Parathyroid adenoma (tissue), 2 donors: ENCODE measurements around the gene FAXC.

Source experiments
- H2AFZ ChIP-seq: fragments of 300-600 bp; sonication (generic); one replicate; pipeline ENCODE4 v1.7.0; 2017; ENCODE audit warnings: antibody characterized with exemption, mild to moderate bottlenecking
- H3K27ac ChIP-seq: fragments of 300-600 bp; sonication (generic); one replicate; pipeline ENCODE4 v1.7.0; 2017
- H3K27me3 ChIP-seq: fragments of 300-600 bp; sonication (generic); one replicate; pipeline ENCODE4 v1.7.0; 2017; ENCODE audit warnings: low read length; ENCODE audit not compliant: control insufficient read depth, insufficient read depth
- H3K36me3 ChIP-seq: fragments of 300-600 bp; sonication (generic); one replicate; pipeline ENCODE4 v1.7.0; 2017; ENCODE audit warnings: low read length; ENCODE audit not compliant: control insufficient read depth, insufficient read depth
- H3K4me1 ChIP-seq: fragments of 300-600 bp; sonication (generic); one replicate; pipeline ENCODE4 v1.7.0; 2017; ENCODE audit warnings: control low read depth
- H3K4me2 ChIP-seq: fragments of 300-600 bp; sonication (generic); one replicate; pipeline ENCODE4 v1.7.0; 2017; ENCODE audit warnings: low read length
- H3K4me3 ChIP-seq: fragments of 300-600 bp; sonication (generic); one replicate; pipeline ENCODE4 v1.7.0; 2017; ENCODE audit warnings: low read depth, low read length
- H3K79me2 ChIP-seq: fragments of 300-600 bp; sonication (generic); one replicate; pipeline ENCODE4 v1.7.0; 2017; ENCODE audit warnings: control low read depth
- H3K9ac ChIP-seq: fragments of 300-600 bp; sonication (generic); one replicate; pipeline ENCODE4 v1.7.0; 2017; ENCODE audit warnings: mild to moderate bottlenecking
- H3K9me3 ChIP-seq: fragments of 300-600 bp; sonication (generic); one replicate; pipeline ENCODE4 v1.7.0; 2017; ENCODE audit warnings: low read length; ENCODE audit not compliant: control insufficient read depth
- CTCF ChIP-seq: fragments of 300-600 bp; sonication (generic); IDR thresholded peaks from one replicate; pipeline ENCODE4 v1.7.0; 2017; ENCODE audit warnings: antibody characterized with exemption, mild to moderate bottlenecking
- donor health status: primary hyperparathyroidism.

The FAXC gene

GRCh38 chr6:99236010-99236409 is 113.5 kb downstream of the FAXC start:
- Histone ChIP-seq H2AFZ (no peak overlapping the region), H3K9me3 (no peaks in the 10 kb centered on the region), H3K4me3 (no peak overlapping the region), H3K4me2 (no peak overlapping the region), H3K9ac (no peak overlapping the region), H3K79me2 (no peaks in the 10 kb centered on the region), H3K27me3 (no peaks in the 10 kb centered on the region), H3K36me3 (no peaks in the 10 kb centered on the region), H3K27ac (no peak overlapping the region), H3K4me1 (no peaks in the 10 kb centered on the region)
- no peak for TF ChIP-seq CTCF

GRCh38 chr6:99233219-99233618 is 116.3 kb downstream of the FAXC start:
- Histone ChIP-seq H3K9ac (no peak overlapping the region), H3K4me3 (no peak overlapping the region), H3K27ac (no peak overlapping the region), H3K27me3 (no peaks in the 10 kb centered on the region), H3K9me3 (no peaks in the 10 kb centered on the region), H3K4me1 (no peaks in the 10 kb centered on the region), H3K36me3 (no peaks in the 10 kb centered on the region), H2AFZ (no peak overlapping the region), H3K4me2 (no peak overlapping the region), H3K79me2 (no peaks in the 10 kb centered on the region)
- TF ChIP-seq CTCF, result no peak

GRCh38 chr6:99232056-99232455 is 117.4 kb downstream of the FAXC start:
- Histone ChIP-seq H3K27ac (no peak overlapping the region), H3K27me3 (no peaks in the 10 kb centered on the region), H3K9me3 (no peaks in the 10 kb centered on the region), H3K4me1 (no peaks in the 10 kb centered on the region), H3K4me2 (no peak overlapping the region), H3K9ac (no peak overlapping the region), H3K4me3 (no peak overlapping the region), H2AFZ (no peak overlapping the region), H3K79me2 (no peaks in the 10 kb centered on the region), H3K36me3 (no peaks in the 10 kb centered on the region)
- no peak for TF ChIP-seq CTCF

- Histone ChIP-seq H3K9me3 (no peaks in the 10 kb centered on the region), H3K4me1 (no peaks in the 10 kb centered on the region), H3K79me2 (no peaks in the 10 kb centered on the region), H3K27me3 (no peaks in the 10 kb centered on the region), H3K4me2 (no peak overlapping the region), H3K27ac (no peak overlapping the region), H3K4me3 (no peak overlapping the region), H3K36me3 (no peaks in the 10 kb centered on the region), H3K9ac (no peak overlapping the region), H2AFZ (no peak overlapping the region)
- no peak for TF ChIP-seq CTCF
Observed at GRCh38 chr6:99225172-99225571, 124.3 kb downstream of the FAXC start.
